GM23248 (cell line): ENCODE results near the gene PRKD1.

Experiments used
- EZH2 ChIP-seq: fragments of 200-600 bp; sonication (generic); IDR thresholded peaks from 2 replicates; pipeline ENCODE4 v1.6.1; 2018; ENCODE audit warnings: antibody characterized with exemption, mild to moderate bottlenecking; ENCODE audit not compliant: insufficient read depth, poor library complexity, severe bottlenecking
- EZH2phosphoT487 ChIP-seq: fragments of 200-600 bp; sonication (generic); IDR thresholded peaks from 2 replicates; pipeline ENCODE4 v1.6.1; 2018; ENCODE audit warnings: antibody characterized with exemption, moderate library complexity, mild to moderate bottlenecking, low read depth; ENCODE audit not compliant: insufficient read depth

DNA sequence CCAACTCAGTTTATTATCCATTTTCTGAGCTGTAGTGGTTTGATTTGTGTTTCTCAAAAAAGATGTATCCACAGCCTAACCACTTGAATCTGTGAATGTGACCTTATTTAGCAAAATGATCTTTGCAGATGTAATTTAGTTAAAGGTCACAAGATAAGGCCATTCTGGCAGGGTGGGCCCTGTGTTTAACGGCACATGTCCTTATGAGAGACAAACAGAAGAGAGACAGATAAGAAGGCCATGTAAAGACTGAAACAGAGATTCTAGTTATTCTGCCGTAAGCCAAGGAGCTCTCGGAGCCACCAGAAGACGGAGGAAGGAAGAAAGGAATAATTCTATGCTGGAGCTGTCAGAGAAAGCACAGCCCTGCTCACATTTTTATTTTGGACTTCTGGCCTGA lies 374.2 kb downstream of the PRKD1 start:
- TF ChIP-seq EZH2: no peak
- no peak for TF ChIP-seq EZH2phosphoT487
